GM12878 (cell line): ENCODE results near the gene PLAGL2.

Experiments
- EP300 ChIP-seq, 2 experiments: fragments of 150-350 bp in 1 of 2; IDR thresholded peaks; 2 replicates each; pipeline ENCODE4 v1.6.1; 2011 to 2012; ENCODE audit warnings: low read depth in 2 of 2, low read length in 2 of 2, borderline replicate concordance in 1 of 2, improper control_type of control experiment in 1 of 2, inconsistent platforms in 1 of 2; ENCODE audit not compliant: control insufficient read depth in 1 of 2
- GABPA ChIP-seq: IDR thresholded peaks from 2 replicates; pipeline ENCODE4 v1.6.1; 2014; ENCODE audit warnings: antibody characterized with exemption, low read depth, mild to moderate bottlenecking, inconsistent platforms
- JUNB ChIP-seq: IDR thresholded peaks from 2 replicates; pipeline ENCODE4 v1.6.1; 2016; ENCODE audit warnings: antibody characterized with exemption, mild to moderate bottlenecking
- KDM1A ChIP-seq: fragments of 200-600 bp; sonication (generic); IDR thresholded peaks from 2 replicates; pipeline ENCODE4 v1.6.1; 2016; ENCODE audit warnings: borderline replicate concordance
- RAD21 ChIP-seq: IDR thresholded peaks from 2 replicates; pipeline ENCODE4 v1.6.1; 2011; ENCODE audit warnings: mild to moderate bottlenecking, low read depth, low read length, moderate library complexity; ENCODE audit not compliant: insufficient read depth
- SIN3A ChIP-seq: IDR thresholded peaks from 2 replicates; pipeline ENCODE4 v1.6.1; 2012; ENCODE audit warnings: low read depth, low read length, improper control_type of control experiment
- USF2 ChIP-seq: IDR thresholded peaks from 2 replicates; pipeline ENCODE4 v1.6.1; 2011; ENCODE audit warnings: low read depth, low read length, improper control_type of control experiment, borderline replicate concordance
- YY1 ChIP-seq: IDR thresholded peaks from 2 replicates; pipeline ENCODE4 v1.6.1; 2011; ENCODE audit warnings: low read depth, mild to moderate bottlenecking, low read length
- TF ChIP-seq, protein P1 (sequence below), 3 experiments: IDR thresholded peaks in 2 of 3; conservative IDR thresholded peaks in 1 of 3; 2 replicates each; pipeline ENCODE4 v1.5.1; 2011; ENCODE audit warnings: low read depth in 3 of 3, low read length in 3 of 3, mild to moderate bottlenecking in 3 of 3, control low read depth in 2 of 3, moderate library complexity in 2 of 3, inconsistent platforms in 1 of 3, mixed read lengths in 1 of 3; ENCODE audit not compliant: control insufficient read depth in 2 of 3, insufficient read depth in 1 of 3; ENCODE audit errors: extremely low read depth in 1 of 3
- TF ChIP-seq, protein P2 (sequence below): IDR thresholded peaks from 2 replicates; pipeline ENCODE4 v1.6.1; 2011; ENCODE audit warnings: borderline replicate concordance, low read depth, mild to moderate bottlenecking, moderate library complexity, mixed read lengths, low read length; ENCODE audit not compliant: insufficient read depth; ENCODE audit errors: extremely low read length
- TF ChIP-seq, protein P3 (sequence below): IDR thresholded peaks from 2 replicates; pipeline ENCODE4 v1.6.1; 2012; ENCODE audit warnings: low read depth, low read length, improper control_type of control experiment

DNA sequence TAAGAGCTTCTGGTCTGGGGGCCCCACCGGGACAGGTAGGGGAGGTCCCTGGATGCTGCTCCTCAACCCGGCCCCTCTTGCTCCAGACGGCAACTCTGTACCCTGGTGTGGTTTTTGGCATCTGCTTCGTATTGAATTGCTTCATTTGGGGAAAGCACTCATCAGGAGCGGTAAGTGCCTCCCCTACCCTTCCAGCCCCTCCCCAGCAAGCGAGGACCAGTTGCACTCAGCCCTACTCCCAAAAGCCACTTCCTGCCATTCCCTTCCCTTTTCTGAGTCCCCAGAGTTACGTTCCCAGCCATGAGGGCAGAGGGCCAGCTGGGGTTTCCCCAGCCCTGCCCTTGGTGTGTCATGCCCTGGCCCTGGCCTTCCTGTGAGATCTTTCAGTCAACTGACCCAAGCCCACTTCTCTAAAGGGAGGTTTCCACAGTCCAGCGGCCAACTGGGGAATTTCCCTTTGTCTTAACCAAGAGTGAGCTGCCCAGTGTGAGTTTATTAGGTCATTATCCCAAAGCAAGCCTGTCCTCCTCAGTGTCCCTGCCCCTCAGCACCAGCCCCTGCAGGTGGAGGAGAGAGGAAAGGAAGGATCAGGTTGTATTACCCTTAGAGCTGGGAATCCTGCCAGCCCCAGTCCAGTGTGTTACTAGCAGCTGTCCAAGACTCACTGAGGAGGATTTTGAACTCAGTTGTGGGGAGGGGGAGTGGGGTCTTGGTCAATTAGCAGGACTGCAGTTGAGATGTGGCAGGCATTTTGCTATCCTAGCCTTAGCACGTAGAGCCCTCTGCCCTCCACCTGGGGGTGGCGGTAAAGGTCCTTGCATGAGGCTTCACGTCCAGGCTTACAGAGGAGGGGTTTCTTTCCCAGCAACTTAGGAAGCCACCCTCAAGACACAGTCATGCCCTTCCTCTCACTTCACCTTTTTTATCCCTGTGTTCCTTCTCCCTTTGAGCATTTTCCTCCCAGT lies 52.2 kb downstream of the PLAGL2 start:
- TF ChIP-seq, protein P1, sequence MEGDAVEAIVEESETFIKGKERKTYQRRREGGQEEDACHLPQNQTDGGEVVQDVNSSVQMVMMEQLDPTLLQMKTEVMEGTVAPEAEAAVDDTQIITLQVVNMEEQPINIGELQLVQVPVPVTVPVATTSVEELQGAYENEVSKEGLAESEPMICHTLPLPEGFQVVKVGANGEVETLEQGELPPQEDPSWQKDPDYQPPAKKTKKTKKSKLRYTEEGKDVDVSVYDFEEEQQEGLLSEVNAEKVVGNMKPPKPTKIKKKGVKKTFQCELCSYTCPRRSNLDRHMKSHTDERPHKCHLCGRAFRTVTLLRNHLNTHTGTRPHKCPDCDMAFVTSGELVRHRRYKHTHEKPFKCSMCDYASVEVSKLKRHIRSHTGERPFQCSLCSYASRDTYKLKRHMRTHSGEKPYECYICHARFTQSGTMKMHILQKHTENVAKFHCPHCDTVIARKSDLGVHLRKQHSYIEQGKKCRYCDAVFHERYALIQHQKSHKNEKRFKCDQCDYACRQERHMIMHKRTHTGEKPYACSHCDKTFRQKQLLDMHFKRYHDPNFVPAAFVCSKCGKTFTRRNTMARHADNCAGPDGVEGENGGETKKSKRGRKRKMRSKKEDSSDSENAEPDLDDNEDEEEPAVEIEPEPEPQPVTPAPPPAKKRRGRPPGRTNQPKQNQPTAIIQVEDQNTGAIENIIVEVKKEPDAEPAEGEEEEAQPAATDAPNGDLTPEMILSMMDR (IDR thresholded peaks at IDR 0.05 in 2 of 3, conservative IDR thresholded peaks at IDR 0.05 in 1 of 3; ENCODE audit: control insufficient read depth in 2 of 3, extremely low read depth in 1 of 3, insufficient read depth in 1 of 3, low read depth in 3 of 3, low read length in 3 of 3), result peak; percentile 33 to 53 (median 47); a peak in 5 of 6 replicates
- TF ChIP-seq GABPA (no peak), YY1 (no peak), EP300 (IDR thresholded peaks at IDR 0.05; ENCODE audit: borderline replicate concordance in 1 of 2, control insufficient read depth in 1 of 2, low read depth in 2 of 2, low read length in 2 of 2) (no peak), USF2 (no peak), KDM1A (no peak), RAD21 (peak; percentile 65), JUNB (no peak), SIN3A (no peak)
- TF ChIP-seq, protein P2, sequence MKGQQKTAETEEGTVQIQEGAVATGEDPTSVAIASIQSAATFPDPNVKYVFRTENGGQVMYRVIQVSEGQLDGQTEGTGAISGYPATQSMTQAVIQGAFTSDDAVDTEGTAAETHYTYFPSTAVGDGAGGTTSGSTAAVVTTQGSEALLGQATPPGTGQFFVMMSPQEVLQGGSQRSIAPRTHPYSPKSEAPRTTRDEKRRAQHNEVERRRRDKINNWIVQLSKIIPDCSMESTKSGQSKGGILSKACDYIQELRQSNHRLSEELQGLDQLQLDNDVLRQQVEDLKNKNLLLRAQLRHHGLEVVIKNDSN, result no peak
- TF ChIP-seq, protein P3, sequence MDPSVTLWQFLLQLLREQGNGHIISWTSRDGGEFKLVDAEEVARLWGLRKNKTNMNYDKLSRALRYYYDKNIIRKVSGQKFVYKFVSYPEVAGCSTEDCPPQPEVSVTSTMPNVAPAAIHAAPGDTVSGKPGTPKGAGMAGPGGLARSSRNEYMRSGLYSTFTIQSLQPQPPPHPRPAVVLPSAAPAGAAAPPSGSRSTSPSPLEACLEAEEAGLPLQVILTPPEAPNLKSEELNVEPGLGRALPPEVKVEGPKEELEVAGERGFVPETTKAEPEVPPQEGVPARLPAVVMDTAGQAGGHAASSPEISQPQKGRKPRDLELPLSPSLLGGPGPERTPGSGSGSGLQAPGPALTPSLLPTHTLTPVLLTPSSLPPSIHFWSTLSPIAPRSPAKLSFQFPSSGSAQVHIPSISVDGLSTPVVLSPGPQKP, result no peak
